Amniotic epithelial cell (primary cell): ENCODE results near the gene HMG20A.
"Not testable (repeated sequence)": the region's sequence is repeated elsewhere in the genome, so short reads cannot be mapped to it uniquely, and the experiment has no call there.

ENCODE experiments used
- DNase-seq: peaks from one replicate; pipeline ENCODE4 v3.0.0-alpha.2; 2010; ENCODE audit warnings: low read depth

HMG20A gene

GRCh38 chr15:77420610-77421369 is at the start of gene HMG20A:
Gene HMG20A (plus strand): TSS chr15:77420888. CDS start chr15:77458408, 37,520 bp downstream.
- peak; percentile 90 for DNase-seq

- DNase-seq, result no peak
Observed at GRCh38 chr15:77371850-77372563, 48.7 kb upstream of the HMG20A start.

GRCh38 chr15:77373441-77373840 is 47.2 kb upstream of the HMG20A start:
- DNase-seq, result no peak

DNA sequence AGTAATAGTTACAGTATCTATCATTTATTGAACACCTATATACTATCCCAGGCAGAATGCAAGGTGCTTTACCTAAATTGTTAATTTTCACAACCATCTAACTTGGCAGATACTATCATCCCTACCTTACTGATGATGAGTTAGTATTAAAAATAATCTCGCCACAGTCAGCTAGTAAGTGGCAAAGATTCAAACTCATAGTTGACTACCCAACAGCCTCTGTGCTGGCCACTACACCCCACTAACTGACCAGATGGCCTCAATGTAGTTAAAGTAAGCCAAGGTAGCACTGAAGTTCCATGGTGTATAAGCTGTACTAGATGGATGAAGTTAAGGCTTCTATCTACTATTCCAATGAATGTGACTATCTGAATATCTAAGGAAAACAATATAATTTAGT is 45.6 kb upstream of the HMG20A start:
- DNase-seq, result no peak

- no peak for DNase-seq
Observed at GRCh38 chr15:77376770-77377169, 43.9 kb upstream of the HMG20A start.

- no peak for DNase-seq
Observed at GRCh38 chr15:77380033-77380432, 40.7 kb upstream of the HMG20A start.

DNA sequence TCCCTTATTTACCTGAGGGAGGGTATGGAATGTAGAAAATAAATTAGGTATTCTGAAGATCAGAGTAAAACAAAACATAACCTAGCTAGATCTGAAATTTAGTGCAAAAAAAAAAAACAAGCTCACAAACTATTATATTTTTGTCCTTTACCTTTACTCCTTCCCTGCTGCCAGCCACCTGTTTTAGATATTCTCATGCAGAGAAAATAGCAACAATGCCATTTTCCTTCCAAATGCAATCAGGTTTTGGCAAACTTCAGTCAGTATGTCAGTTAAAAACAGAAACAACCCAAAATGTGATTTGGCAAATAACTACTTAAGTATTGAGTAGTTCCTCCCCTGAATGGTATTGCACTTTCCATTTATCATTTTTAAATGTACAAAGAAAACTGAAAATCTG is 36.6 kb upstream of the HMG20A start:
- no peak for DNase-seq

GRCh38 chr15:77384589-77385359 is 35.9 kb upstream of the HMG20A start:
- no peak for DNase-seq

DNA sequence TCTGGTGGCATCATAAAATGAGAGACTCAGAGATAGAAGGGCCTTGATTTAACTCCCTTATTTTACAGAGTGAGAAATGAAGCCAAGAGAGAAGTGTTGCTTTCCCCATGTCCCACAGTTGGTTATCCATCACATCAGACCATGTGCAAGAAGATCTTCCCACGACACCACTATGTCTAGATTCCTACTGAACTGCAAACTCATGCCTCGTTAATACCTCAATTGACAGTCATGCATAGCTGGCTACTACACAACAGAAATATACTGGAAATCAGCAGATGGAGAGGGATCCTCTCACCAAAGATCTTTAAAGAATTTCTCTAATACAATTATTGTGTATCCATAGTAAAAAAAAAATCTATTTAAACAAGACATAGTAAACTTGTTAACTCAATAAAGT is 34.1 kb upstream of the HMG20A start:
- DNase-seq, result no peak

GRCh38 chr15:77387365-77388105 is 33.2 kb upstream of the HMG20A start:
- peak; percentile 5 for DNase-seq

DNA sequence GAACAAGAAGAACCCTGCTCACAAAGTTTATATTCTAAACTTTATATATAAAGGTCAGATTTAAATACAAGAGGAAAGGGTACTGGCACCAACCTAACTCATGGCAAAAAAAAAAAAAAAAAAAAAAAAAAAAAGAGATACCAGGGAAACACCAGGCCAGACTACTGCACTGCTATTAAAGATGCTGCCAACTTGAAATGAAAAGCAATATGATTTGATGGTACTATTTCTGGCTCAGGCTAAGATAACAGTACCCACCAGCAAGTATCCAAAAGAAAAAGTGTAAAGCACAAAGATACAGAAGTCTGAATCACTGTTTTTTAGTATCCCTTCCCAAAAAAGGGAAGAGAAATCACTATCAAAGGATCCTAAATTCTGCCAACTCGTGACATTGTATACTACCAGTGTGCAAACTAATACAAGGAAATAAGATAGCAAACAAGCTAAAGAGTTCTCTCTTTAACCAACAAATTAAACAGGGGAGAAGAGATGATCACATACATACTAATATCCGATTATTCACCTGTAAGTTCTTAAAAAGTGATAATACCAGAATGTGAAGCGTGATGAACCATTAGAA is 29.2 kb upstream of the HMG20A start:
- no peak for DNase-seq

- DNase-seq, result no peak
Observed at GRCh38 chr15:77392762-77393470, 27.8 kb upstream of the HMG20A start.

- peak; percentile 19 for DNase-seq
Observed at GRCh38 chr15:77393471-77393840, 27.2 kb upstream of the HMG20A start.

GRCh38 chr15:77395013-77395774 is 25.5 kb upstream of the HMG20A start:
- DNase-seq, result no peak

DNA sequence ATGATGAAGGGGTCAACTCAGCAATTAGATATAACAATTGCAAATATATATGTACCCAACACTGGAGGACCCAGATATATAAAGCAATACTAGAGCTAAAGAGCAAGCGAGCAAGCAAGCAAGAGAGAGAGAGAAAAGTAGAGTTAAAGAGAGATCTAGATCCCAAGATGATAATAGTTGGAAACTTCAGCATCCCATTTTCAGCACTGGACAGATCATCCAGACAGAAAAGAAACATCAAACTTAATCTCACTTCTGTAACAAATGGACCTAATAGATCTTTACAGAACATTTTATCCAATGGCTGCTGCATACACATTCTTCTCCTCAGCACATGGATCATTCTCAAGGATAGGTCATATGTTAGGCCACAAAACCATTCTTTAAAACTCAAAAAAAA is 24.0 kb upstream of the HMG20A start:
- no peak for DNase-seq

- no peak for DNase-seq
Observed at GRCh38 chr15:77398927-77399326, 21.8 kb upstream of the HMG20A start.

- DNase-seq, result no peak
Observed at GRCh38 chr15:77400258-77400657, 20.4 kb upstream of the HMG20A start.

- peak; percentile 91 for DNase-seq
Observed at GRCh38 chr15:77402740-77403379, 17.8 kb upstream of the HMG20A start.

GRCh38 chr15:77406173-77406759 is 14.4 kb upstream of the HMG20A start:
- DNase-seq, result not testable (repeated sequence)
